AG10803 (cell line): Measurements from ENCODE around the gene GNG7.
"Not testable (repeated sequence)": the region's sequence is repeated elsewhere in the genome, so short reads cannot be mapped to it uniquely, and the experiment has no call there.

Experiments
- DNase-seq: peaks from one replicate; pipeline ENCODE4 v3.0.0; 2010; ENCODE audit warnings: low read depth
- H3K4me3 ChIP-seq: 2 replicates; pipeline ENCODE4 v1.5.1; 2011; ENCODE audit warnings: mild to moderate bottlenecking, low read length, control low read depth
- TF ChIP-seq, protein P1 (sequence below): conservative IDR thresholded peaks from 2 replicates; pipeline ENCODE4 v1.5.1; 2011; ENCODE audit warnings: mild to moderate bottlenecking, low read length, control low read depth, inconsistent platforms

Gene GNG7

DNA sequence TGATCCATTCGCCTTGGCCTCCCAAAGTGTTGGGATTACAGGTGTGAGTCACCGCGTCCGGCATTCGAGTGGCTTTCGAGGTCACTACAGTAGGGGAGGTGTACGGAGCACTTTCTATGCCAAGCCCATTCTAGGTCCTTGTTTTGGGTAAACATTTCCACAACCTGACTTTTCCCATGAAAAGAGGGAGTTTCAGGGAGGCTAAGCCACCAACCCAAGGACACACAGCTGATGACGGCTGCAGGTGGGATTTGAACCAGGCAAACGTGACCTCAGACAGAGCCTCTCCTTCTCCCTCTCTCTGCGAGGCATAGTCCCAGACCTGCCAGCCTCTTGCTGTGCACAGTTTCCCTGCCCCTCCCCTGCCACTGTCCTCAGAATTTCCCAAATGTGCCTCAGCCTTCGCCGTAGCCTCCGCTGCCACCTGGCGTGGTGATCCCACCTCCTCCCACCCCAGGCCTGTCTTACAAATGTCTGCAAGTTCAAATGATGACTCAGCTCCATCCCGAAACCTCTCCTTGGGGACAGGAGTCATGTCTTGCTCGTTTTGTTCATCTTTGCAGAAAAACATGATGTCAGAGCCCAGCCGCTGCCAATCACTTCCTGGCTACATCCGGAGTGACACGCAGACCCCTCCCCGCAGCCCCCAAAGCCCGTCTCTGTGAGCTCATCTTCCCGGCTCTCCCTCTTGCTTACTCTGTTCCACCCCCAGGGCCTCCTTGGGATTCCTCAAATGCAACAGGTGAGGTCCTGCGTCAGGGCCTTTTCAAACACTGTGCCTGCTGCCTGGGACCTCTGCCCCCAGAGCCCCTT lies 233.2 kb downstream of the GNG7 start:
- no peak overlapping the region for H3K4me3 ChIP-seq
- TF ChIP-seq, protein P1, sequence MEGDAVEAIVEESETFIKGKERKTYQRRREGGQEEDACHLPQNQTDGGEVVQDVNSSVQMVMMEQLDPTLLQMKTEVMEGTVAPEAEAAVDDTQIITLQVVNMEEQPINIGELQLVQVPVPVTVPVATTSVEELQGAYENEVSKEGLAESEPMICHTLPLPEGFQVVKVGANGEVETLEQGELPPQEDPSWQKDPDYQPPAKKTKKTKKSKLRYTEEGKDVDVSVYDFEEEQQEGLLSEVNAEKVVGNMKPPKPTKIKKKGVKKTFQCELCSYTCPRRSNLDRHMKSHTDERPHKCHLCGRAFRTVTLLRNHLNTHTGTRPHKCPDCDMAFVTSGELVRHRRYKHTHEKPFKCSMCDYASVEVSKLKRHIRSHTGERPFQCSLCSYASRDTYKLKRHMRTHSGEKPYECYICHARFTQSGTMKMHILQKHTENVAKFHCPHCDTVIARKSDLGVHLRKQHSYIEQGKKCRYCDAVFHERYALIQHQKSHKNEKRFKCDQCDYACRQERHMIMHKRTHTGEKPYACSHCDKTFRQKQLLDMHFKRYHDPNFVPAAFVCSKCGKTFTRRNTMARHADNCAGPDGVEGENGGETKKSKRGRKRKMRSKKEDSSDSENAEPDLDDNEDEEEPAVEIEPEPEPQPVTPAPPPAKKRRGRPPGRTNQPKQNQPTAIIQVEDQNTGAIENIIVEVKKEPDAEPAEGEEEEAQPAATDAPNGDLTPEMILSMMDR, result no peak
- DNase-seq, result peak; percentile 76

DNA sequence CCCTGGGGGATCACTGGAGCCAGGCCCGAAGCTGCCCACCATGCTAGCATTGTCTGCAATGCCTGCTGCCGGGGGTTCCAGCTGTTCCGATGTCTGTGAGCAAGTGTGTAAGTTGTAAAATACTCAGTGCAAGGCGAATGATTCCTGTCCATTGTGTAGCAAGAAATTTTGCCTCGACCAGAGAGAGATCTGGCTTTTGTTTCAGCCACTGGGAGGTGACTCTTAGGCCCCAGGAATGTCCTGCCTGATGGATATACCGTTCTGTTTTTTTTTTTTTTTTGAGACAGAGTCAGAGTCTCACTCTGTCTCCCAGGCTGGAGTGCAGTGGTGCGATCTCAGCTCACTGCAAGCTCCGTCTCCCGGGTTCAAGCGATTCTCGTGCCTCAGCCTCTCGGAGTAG lies 233.9 kb downstream of the GNG7 start:
- TF ChIP-seq, protein P1, result no peak
- no peak for DNase-seq
- no peak overlapping the region for H3K4me3 ChIP-seq

- DNase-seq, result no peak
- TF ChIP-seq, protein P1, result no peak
- H3K4me3 ChIP-seq, result no peak overlapping the region
These were observed 238.1 kb downstream of the GNG7 start for GRCh38 chr19:2464389-2464788.

GRCh38 chr19:2463694-2464093 lies 238.8 kb downstream of the GNG7 start:
- not testable (repeated sequence) for H3K4me3 ChIP-seq, DNase-seq

DNA sequence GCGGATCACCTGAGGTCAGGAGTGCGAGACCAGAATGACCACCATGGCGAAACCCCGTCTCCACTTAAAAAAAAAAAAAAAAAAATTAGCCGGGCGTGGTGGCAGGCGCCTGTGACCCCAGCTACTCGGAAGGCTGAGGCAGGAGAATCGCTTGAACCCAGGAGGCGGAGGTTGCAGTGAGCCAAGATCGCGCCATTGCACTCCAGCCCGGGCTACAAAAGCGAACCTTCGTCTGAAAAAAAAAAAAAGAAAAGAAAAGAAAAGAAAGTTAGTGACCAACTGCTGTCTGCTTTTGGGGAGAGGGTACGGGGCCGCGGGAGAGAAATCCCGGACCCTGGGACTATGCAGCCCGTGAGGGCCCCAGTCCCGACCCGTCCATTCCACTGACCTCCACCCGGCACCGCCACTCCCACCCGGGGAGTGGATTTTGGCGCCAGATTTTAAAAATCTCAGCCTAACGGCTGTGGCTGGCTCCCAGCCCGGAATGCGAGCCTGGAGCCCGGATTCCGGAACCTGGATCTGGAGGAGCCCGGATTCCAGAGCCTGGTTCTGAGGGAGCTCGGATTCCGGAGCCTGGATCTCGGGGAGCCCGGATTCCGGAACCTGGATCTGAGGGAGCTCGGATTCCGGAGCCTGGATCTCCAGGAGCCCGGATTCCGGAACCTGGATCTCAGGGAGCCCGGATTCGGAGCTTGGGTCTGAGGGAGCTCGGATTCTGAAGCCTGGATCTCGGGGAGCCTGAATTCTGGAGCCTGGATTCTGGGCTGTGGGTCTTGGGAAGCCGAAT lies 239.7 kb downstream of the GNG7 start:
- DNase-seq, result peak; percentile 99
- H3K4me3 ChIP-seq, result peak overlapping the region; percentile 80
- TF ChIP-seq, protein P1, result no peak

DNA sequence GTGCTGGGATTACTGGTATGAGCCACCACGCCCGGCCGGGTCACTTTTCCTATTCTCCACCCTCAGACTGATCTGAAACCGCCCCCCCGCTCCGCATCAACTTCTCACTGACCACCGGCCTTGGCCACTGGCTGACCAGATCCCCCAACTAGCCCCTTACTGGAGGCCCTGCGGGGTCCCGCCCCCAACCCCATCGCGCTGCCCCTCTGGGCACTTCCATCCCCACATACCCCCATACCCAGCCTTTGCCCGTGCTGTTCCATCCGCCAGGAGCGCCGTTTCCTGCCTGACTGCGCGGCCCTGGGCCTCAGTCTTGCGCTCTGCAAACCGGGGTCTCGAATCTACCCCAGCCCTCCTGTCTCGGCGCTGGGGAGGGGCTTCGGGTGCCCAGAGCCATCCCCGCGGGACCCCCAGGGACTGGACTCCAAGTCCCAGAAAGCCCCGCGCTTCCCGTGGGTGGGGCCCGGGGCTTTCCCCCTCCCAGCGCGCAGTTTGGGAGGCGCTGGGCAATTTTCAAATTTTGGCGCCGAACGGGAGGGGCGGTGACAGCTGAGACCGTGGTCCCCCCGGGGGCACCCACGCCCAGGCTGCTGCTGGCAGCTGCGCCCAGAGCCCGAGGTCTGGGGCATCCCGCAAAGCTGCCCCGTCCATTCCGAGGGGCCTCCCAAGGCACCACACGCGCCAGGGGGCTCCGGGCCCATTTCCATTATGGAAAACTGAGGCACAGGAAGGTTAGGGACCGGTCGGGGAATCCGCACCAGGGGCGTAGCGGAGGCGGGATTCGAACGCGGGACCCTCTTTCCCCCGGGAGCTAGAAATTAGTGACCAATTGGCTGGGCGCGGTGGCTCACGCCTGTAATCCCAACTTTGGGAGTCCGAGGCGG lies 240.5 kb downstream of the GNG7 start:
- DNase-seq, result peak; percentile 50
- TF ChIP-seq, protein P1, result peak; percentile 39
- peak overlapping the region; percentile 80 for H3K4me3 ChIP-seq
